BLaER1 treated with 17β-estradiol and CSF1 and Interleukin-3, amounts not matched to agents 10 nM and 100 nM (cell line): ENCODE results near the gene ATN1.
A peak's percentile ranks its signal among the peaks of the same experiment; 100 is the strongest.

ENCODE experiments used
- H3K27ac ChIP-seq, 11 experiments: shearing (Covaris generic); formaldehyde crosslinking; 2 replicates each; pipeline ENCODE4 v1.8.1; 2022
- H3K27me3 ChIP-seq, 11 experiments: shearing (Covaris generic); formaldehyde crosslinking; 2 replicates each; pipeline ENCODE4 v1.8.1; 2022
- H3K36me3 ChIP-seq, 11 experiments: shearing (Covaris generic); formaldehyde crosslinking; 2 replicates each; pipeline ENCODE4 v1.8.1; 2022
- H3K4me1 ChIP-seq, 10 experiments: shearing (Covaris generic); formaldehyde crosslinking; 2 replicates each; pipeline ENCODE4 v1.8.1; 2022
- H3K4me2 ChIP-seq, 11 experiments: shearing (Covaris generic); formaldehyde crosslinking; 2 replicates each; pipeline ENCODE4 v1.8.1; 2022
- H3K4me3 ChIP-seq, 10 experiments: shearing (Covaris generic); formaldehyde crosslinking; 2 replicates each; pipeline ENCODE4 v1.8.1; 2022
- H3K9ac ChIP-seq, 11 experiments: shearing (Covaris generic); formaldehyde crosslinking; 2 replicates each; pipeline ENCODE4 v1.8.1; 2022
- H3K9me3 ChIP-seq, 11 experiments: shearing (Covaris generic); formaldehyde crosslinking; replicated peaks in 1 of 11; 2 replicates each; pipeline ENCODE4 v1.8.1; 2022
- H4K20me1 ChIP-seq, 11 experiments: shearing (Covaris generic); formaldehyde crosslinking; 2 replicates each; pipeline ENCODE4 v1.8.1; 2022
- Cebpa-rat ChIP-seq, 11 experiments: shearing (Covaris generic); IDR thresholded peaks; 2 replicates each; pipeline ENCODE4 v1.8.1; 2022

Gene ATN1

DNA sequence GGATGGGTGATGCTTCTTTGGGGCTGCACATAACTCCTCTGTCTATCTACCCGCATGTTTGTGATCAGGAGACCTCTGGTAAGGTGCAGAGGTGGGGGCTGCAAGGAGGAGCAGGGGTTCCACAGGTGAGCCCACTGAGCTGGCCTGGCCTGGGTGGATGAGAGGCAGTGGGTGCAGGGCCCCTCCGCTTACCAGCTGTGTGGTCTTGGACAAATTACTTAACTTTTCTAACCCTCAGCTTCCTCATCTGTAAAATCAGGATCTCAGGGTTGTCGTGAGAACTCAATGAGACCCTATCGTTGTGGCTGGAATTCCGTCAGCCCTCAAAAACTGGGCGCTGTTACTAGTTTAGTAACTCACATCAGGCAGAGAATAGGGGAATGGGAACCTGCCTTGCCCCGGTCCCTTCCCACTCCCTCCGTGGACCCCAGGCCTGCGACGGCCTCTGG is 30.9 kb downstream of the ATN1 start:
- TF ChIP-seq Cebpa-rat (IDR thresholded peaks at IDR 0.05): no peak
- Histone ChIP-seq H3K9me3 (no peaks in the 10 kb centered on the region), H3K9ac (peak overlapping the region; percentile 71 to 95 (median 92)), H3K4me2 (peak overlapping the region; percentile 94 to 100 (median 99)), H3K4me1 (peaks cover 96 to 99% (median 98%) of the 10 kb centered on the region in 10 experiments), H3K4me3 (peak overlapping the region; percentile 37 to 64 (median 48)), H3K27ac (peak overlapping the region; percentile 74 to 95 (median 92)), H3K27me3 (no peaks in the 10 kb centered on the region), H4K20me1 (peaks cover 0 to 75% (median 23%) of the 10 kb centered on the region in 11 experiments; a peak in 14 of 22 replicates), H3K36me3 (peaks cover 7 to 66% (median 43%) of the 10 kb centered on the region in 11 experiments; a peak in 19 of 22 replicates)

GRCh38 chr12:6959058-6959804 is 31.5 kb downstream of the ATN1 start:
- Histone ChIP-seq H3K9ac (peak overlapping the region; percentile 71 to 95 (median 92)), H3K27me3 (no peaks in the 10 kb centered on the region), H4K20me1 (peaks cover 0 to 72% (median 23%) of the 10 kb centered on the region in 11 experiments; a peak in 14 of 22 replicates), H3K4me2 (peak overlapping the region; percentile 94 to 100 (median 99)), H3K36me3 (peaks cover 13 to 65% (median 47%) of the 10 kb centered on the region in 11 experiments; a peak in 19 of 22 replicates), H3K27ac (peak overlapping the region; percentile 74 to 95 (median 92)), H3K9me3 (no peaks in the 10 kb centered on the region), H3K4me3 (peak overlapping the region; percentile 37 to 64 (median 48)), H3K4me1 (peaks cover 99 to 100% (median 100%) of the 10 kb centered on the region in 10 experiments)
- no peak for TF ChIP-seq Cebpa-rat (IDR thresholded peaks at IDR 0.05)

GRCh38 chr12:6959805-6960592 is 32.2 kb downstream of the ATN1 start:
- H3K9me3 ChIP-seq: no peaks in the 10 kb centered on the region
- no peak for TF ChIP-seq Cebpa-rat (IDR thresholded peaks at IDR 0.05)
- H3K4me3 ChIP-seq: peak overlapping the region; percentile 37 to 64 (median 48)
- peaks cover 0 to 64% (median 23%) of the 10 kb centered on the region in 11 experiments; a peak in 13 of 22 replicates for H4K20me1 ChIP-seq
- peak overlapping the region; percentile 74 to 95 (median 92); a peak in 21 of 22 replicates for H3K27ac ChIP-seq
- no peaks in the 10 kb centered on the region for H3K27me3 ChIP-seq
- H3K4me1 ChIP-seq: peaks cover 99 to 100% (median 100%) of the 10 kb centered on the region in 10 experiments
- peak overlapping the region; percentile 71 to 95 (median 92); a peak in 21 of 22 replicates for H3K9ac ChIP-seq
- peaks cover 21 to 62% (median 52%) of the 10 kb centered on the region in 11 experiments; a peak in 20 of 22 replicates for H3K36me3 ChIP-seq
- peak overlapping the region; percentile 94 to 100 (median 99) for H3K4me2 ChIP-seq

DNA sequence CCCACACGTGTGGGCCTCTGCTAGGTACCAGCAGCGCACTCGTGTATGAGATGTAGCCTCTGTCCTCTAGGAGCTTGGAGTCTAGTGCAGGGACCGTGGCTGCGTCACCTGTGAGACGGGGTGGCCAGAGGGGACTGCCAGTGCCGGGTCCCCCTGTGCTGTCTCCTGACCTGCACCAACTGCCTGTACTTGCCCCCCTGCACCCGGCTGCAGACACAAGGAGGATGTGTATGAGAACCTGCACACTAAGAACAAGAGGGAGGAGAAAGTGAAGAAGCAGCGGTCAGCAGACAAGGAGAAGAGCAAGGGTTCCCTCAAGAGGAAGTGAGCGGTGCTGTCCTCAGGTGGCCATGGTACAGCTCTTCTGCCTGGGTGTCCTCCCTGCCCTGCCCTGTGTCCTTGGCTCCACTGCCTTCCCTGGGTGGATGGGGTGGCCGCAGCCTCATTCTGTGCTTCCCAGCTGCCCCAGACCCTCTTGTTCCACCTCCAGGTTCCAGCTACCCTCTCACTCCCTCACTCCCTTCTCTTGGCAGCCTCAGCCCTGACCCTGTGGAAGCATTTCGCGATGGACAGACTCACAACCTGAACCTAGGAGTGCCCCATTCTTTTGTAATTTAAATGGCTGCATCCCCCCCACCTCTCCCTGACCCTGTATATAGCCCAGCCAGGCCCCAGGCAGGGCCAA is 33.0 kb downstream of the ATN1 start:
- peak overlapping the region; percentile 71 to 95 (median 86); a peak in 21 of 22 replicates for H3K9ac ChIP-seq
- H3K27ac ChIP-seq: peak overlapping the region; percentile 43 to 95 (median 92)
- peaks cover 0 to 57% (median 21%) of the 10 kb centered on the region in 11 experiments; a peak in 14 of 22 replicates for H4K20me1 ChIP-seq
- peaks cover 27 to 61% (median 51%) of the 10 kb centered on the region in 11 experiments for H3K36me3 ChIP-seq
- H3K27me3 ChIP-seq: no peaks in the 10 kb centered on the region
- H3K4me3 ChIP-seq: peak overlapping the region in 8 of 10 experiments; percentile 6 to 48 (median 28); a peak in 10 of 20 replicates
- no peaks in the 10 kb centered on the region for H3K9me3 ChIP-seq
- TF ChIP-seq Cebpa-rat (IDR thresholded peaks at IDR 0.05): no peak
- peak overlapping the region; percentile 94 to 100 (median 99) for H3K4me2 ChIP-seq
- peaks cover 96 to 100% (median 99%) of the 10 kb centered on the region in 10 experiments for H3K4me1 ChIP-seq

GRCh38 chr12:6961278-6961694 is 33.5 kb downstream of the ATN1 start:
- Histone ChIP-seq H3K9me3 (no peaks in the 10 kb centered on the region), H3K4me3 (peak overlapping the region in 7 of 10 experiments; percentile 1 to 48 (median 26); a peak in 10 of 20 replicates), H3K27ac (peak overlapping the region; percentile 43 to 95 (median 92)), H4K20me1 (peaks cover 0 to 51% (median 16%) of the 10 kb centered on the region in 11 experiments; a peak in 14 of 22 replicates), H3K4me1 (peaks cover 91 to 100% (median 95%) of the 10 kb centered on the region in 10 experiments), H3K9ac (peak overlapping the region; percentile 69 to 95 (median 80); a peak in 21 of 22 replicates), H3K27me3 (no peaks in the 10 kb centered on the region), H3K4me2 (peak overlapping the region; percentile 94 to 100 (median 99)), H3K36me3 (peaks cover 31 to 61% (median 51%) of the 10 kb centered on the region in 11 experiments)
- no peak for TF ChIP-seq Cebpa-rat (IDR thresholded peaks at IDR 0.05)

DNA sequence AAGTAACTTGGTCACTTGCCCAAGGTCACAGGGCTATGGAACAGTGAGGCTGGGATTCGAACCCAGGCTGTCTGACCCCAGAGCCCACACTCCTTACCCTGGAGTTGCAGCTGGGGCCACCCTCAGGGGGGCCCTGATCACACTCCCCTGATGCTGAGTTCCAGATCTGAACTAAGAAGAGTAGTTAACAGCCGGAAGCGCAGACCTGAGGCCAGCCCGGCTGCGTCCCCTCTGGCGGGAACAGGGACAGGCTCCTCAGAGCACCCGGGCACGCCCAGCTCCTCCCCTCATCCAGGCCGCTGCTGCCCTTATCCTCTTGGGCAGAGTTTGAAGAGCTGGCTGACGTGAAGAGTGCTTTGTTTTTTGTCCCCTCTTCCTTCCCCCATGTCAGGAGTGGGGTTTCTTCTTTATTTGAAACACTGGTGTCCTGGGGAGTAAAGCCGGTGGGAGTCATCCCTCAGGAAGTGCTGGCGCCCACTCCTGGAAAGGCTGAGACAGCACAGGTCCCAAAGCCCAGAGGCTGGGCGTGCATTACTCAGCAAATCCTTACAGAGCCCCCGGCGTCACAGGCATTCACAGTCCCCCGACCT is 34.0 kb downstream of the ATN1 start:
- Histone ChIP-seq H3K27me3 (no peaks in the 10 kb centered on the region), H3K9me3 (no peaks in the 10 kb centered on the region), H4K20me1 (peaks cover 0 to 46% (median 11%) of the 10 kb centered on the region in 11 experiments; a peak in 14 of 22 replicates), H3K4me1 (peaks cover 86 to 98% (median 90%) of the 10 kb centered on the region in 10 experiments), H3K36me3 (peaks cover 36 to 61% (median 51%) of the 10 kb centered on the region in 11 experiments), H3K27ac (peak overlapping the region; percentile 43 to 95 (median 92)), H3K9ac (peak overlapping the region; percentile 69 to 95 (median 80); a peak in 21 of 22 replicates), H3K4me3 (peak overlapping the region in 7 of 10 experiments; percentile 1 to 35 (median 26); a peak in 10 of 20 replicates), H3K4me2 (peak overlapping the region; percentile 94 to 100 (median 99))
- TF ChIP-seq Cebpa-rat (IDR thresholded peaks at IDR 0.05): no peak

GRCh38 chr12:6962285-6963015 is 34.7 kb downstream of the ATN1 start:
- H3K9ac ChIP-seq: peak overlapping the region; percentile 69 to 95 (median 80); a peak in 21 of 22 replicates
- peaks cover 0 to 44% (median 15%) of the 10 kb centered on the region in 11 experiments; a peak in 17 of 22 replicates for H4K20me1 ChIP-seq
- no peaks in the 10 kb centered on the region for H3K9me3 ChIP-seq
- no peaks in the 10 kb centered on the region for H3K27me3 ChIP-seq
- TF ChIP-seq Cebpa-rat (IDR thresholded peaks at IDR 0.05): peak in 6 of 11 experiments; percentile 17 to 82 (median 48); a peak in 5 of 22 replicates
- H3K36me3 ChIP-seq: peaks cover 37 to 61% (median 55%) of the 10 kb centered on the region in 11 experiments
- peaks cover 80 to 95% (median 85%) of the 10 kb centered on the region in 10 experiments for H3K4me1 ChIP-seq
- peak overlapping the region; percentile 62 to 95 (median 92) for H3K27ac ChIP-seq
- H3K4me3 ChIP-seq: peak overlapping the region in 7 of 10 experiments; percentile 1 to 35 (median 24); a peak in 10 of 20 replicates
- peak overlapping the region; percentile 94 to 100 (median 99) for H3K4me2 ChIP-seq
